GM23338 (cell line): ENCODE measurements around the gene PROKR1. TPM values are rescaled to one million over a fixed set of nuclear protein-coding genes. Genes with fewer than 3 reads are reported as not detected.

Experiments
- ATAC-seq: fragments of 200-7000 bp; cut with Tn5 transposase; 3 replicates; pipeline ENCODE4 v1.9.1; 2020
- DNase-seq: peaks from one replicate; pipeline ENCODE4 v3.0.0-alpha.2; 2015; ENCODE audit warnings: low spot score
- H2AFZ ChIP-seq: fragments of 200-600 bp; sonication (generic); 2 replicates; pipeline ENCODE4 v1.8.0; 2016; ENCODE audit warnings: antibody characterized with exemption, mild to moderate bottlenecking, moderate library complexity
- H3F3A ChIP-seq: fragments of 200-600 bp; sonication (generic); replicated peaks from 2 replicates; pipeline ENCODE4 v1.8.0; 2017; ENCODE audit warnings: antibody characterized with exemption, mixed run types, low read depth
- H3K27ac ChIP-seq: fragments of 200-600 bp; sonication (generic); 2 replicates; pipeline ENCODE4 v1.6.1; 2016; ENCODE audit warnings: low read depth
- H3K27me3 ChIP-seq: fragments of 200-600 bp; sonication (generic); 2 replicates; pipeline ENCODE4 v1.8.0; 2016; ENCODE audit warnings: mild to moderate bottlenecking, mixed run types, moderate library complexity; ENCODE audit not compliant: insufficient read depth
- H3K36me3 ChIP-seq: fragments of 200-600 bp; sonication (generic); 2 replicates; pipeline ENCODE4 v1.8.0; 2016; ENCODE audit warnings: mild to moderate bottlenecking; ENCODE audit not compliant: insufficient read depth
- H3K4me1 ChIP-seq: fragments of 200-600 bp; sonication (generic); 2 replicates; pipeline ENCODE4 v1.8.0; 2016; ENCODE audit warnings: mild to moderate bottlenecking, moderate library complexity; ENCODE audit not compliant: insufficient read depth
- H3K4me2 ChIP-seq: fragments of 200-600 bp; sonication (generic); 2 replicates; pipeline ENCODE4 v1.7.1; 2017; ENCODE audit warnings: mixed run types
- H3K4me3 ChIP-seq: fragments of 200-600 bp; sonication (generic); 2 replicates; pipeline ENCODE4 v1.6.1; 2016; ENCODE audit warnings: mixed run types
- H3K79me2 ChIP-seq: fragments of 200-600 bp; sonication (generic); replicated peaks from 2 replicates; pipeline ENCODE4 v1.8.0; 2017; ENCODE audit warnings: mild to moderate bottlenecking; ENCODE audit not compliant: insufficient read depth
- H3K9me2 ChIP-seq: fragments of 200-600 bp; sonication (generic); 2 replicates; pipeline ENCODE4 v1.8.0; 2017; ENCODE audit not compliant: insufficient read depth
- H4K20me1 ChIP-seq: fragments of 200-600 bp; sonication (generic); replicated peaks from 2 replicates; pipeline ENCODE4 v1.8.0; 2017; ENCODE audit warnings: mild to moderate bottlenecking; ENCODE audit not compliant: insufficient read depth
- H3K27ac Mint-ChIP-seq: 2 replicates; pipeline ENCODE4 v1.8.0; 2020; ENCODE audit warnings: inconsistent platforms, mild to moderate bottlenecking, moderate library complexity, mixed read lengths
- H3K27me3 Mint-ChIP-seq: 3 replicates; pipeline ENCODE4 v1.8.0; 2022; ENCODE audit warnings: low read depth, mild to moderate bottlenecking, moderate library complexity, mixed read lengths, inconsistent platforms; ENCODE audit not compliant: insufficient read depth, poor library complexity
- H3K36me3 Mint-ChIP-seq: 3 replicates; pipeline ENCODE4 v1.8.0; 2021; ENCODE audit warnings: low read depth, mild to moderate bottlenecking, inconsistent platforms, moderate library complexity, mixed read lengths
- H3K4me1 Mint-ChIP-seq: 3 replicates; pipeline ENCODE4 v1.8.0; 2020; ENCODE audit warnings: mild to moderate bottlenecking, inconsistent platforms, mixed read lengths
- H3K4me3 Mint-ChIP-seq: 3 replicates; pipeline ENCODE4 v1.8.0; 2021; ENCODE audit warnings: moderate library complexity, mild to moderate bottlenecking, inconsistent platforms, mixed read lengths
- H3K9me3 Mint-ChIP-seq: 3 replicates; pipeline ENCODE4 v1.8.0; 2020; ENCODE audit warnings: moderate library complexity, mild to moderate bottlenecking, inconsistent platforms, mixed read lengths
- CREB1 ChIP-seq: fragments of 250-450 bp; sonication (Bioruptor Pico); IDR thresholded peaks from 2 replicates; pipeline ENCODE4 v1.5.0; 2020; ENCODE audit warnings: low read depth, mild to moderate bottlenecking, moderate library complexity
- ETS1 ChIP-seq: IDR thresholded peaks from 2 replicates; pipeline ENCODE4 v1.6.1; 2016; ENCODE audit warnings: antibody characterized with exemption
- EZH2phosphoT487 ChIP-seq: fragments of 200-600 bp; sonication (generic); IDR thresholded peaks from one replicate; pipeline ENCODE4 v1.8.1; 2018; ENCODE audit warnings: antibody characterized with exemption; ENCODE audit not compliant: unreplicated experiment
- JUNB ChIP-seq: IDR thresholded peaks from one replicate; pipeline ENCODE4 v1.6.1; 2016; ENCODE audit warnings: antibody characterized with exemption; ENCODE audit not compliant: unreplicated experiment
- NANOG ChIP-seq: IDR thresholded peaks from 2 replicates; pipeline ENCODE4 v1.6.1; 2016; ENCODE audit warnings: antibody characterized with exemption, borderline replicate concordance
- POLR2AphosphoS5 ChIP-seq: IDR thresholded peaks from 2 replicates; pipeline ENCODE4 v1.6.1; 2016; ENCODE audit warnings: antibody characterized with exemption, low read depth
- REST ChIP-seq: IDR thresholded peaks from one replicate; pipeline ENCODE4 v1.6.1; 2018; ENCODE audit warnings: antibody characterized with exemption; ENCODE audit not compliant: unreplicated experiment
- ZNF114 ChIP-seq: fragments of 250-450 bp; sonication (Bioruptor Pico); IDR thresholded peaks from 2 replicates; pipeline ENCODE4 v1.5.0; 2020; ENCODE audit warnings: mild to moderate bottlenecking, moderate library complexity
- ZNF331 ChIP-seq: fragments of 250-450 bp; sonication (Bioruptor Pico); IDR thresholded peaks from 2 replicates; pipeline ENCODE4 v1.5.0; 2020; ENCODE audit warnings: low read depth, mild to moderate bottlenecking, moderate library complexity
- ZNF462 ChIP-seq: fragments of 250-450 bp; sonication (Bioruptor Pico); IDR thresholded peaks from 2 replicates; pipeline ENCODE4 v1.5.0; 2020; ENCODE audit warnings: mild to moderate bottlenecking, moderate library complexity
- polyA plus RNA-seq: library from polyadenylated mRNA; unstranded; fragments of >200 nt; fragmentation: Nextera tagmentation; extraction: Ambion mirVana; gene quantifications from 2 replicates; pipeline ENCODE4 v1.2.1, GENCODE V29; 2016
- total RNA-seq: library from RNA; depleted of rRNA; stranded (reverse); fragments of >200 nt; shearing (Covaris generic); gene quantifications from 2 replicates; pipeline ENCODE4 v1.2.3, GENCODE V29; 2014

Gene PROKR1
- total and polyA plus RNA-seq, 2 experiments from 2014 or later, result 0.61 to 5.3 TPM

GRCh38 chr2:68612765-68613519, 30.4 kb upstream of the PROKR1 start:
- Mint-ChIP-seq H3K4me1 (peaks cover 8% of the 10 kb centered on the region), H3K27ac (no peak overlapping the region), H3K27me3 (peaks cover 1% of the 10 kb centered on the region), H3K9me3 (peaks cover 26% of the 10 kb centered on the region), H3K36me3 (peaks cover 16% of the 10 kb centered on the region), H3K4me3 (no peak overlapping the region)
- ATAC-seq, result no peak
- Histone ChIP-seq H3F3A (no peaks in the 10 kb centered on the region), H3K79me2 (no peaks in the 10 kb centered on the region), H3K27ac (no peak overlapping the region), H3K4me2 (no peak overlapping the region), H3K36me3 (peaks cover 11% of the 10 kb centered on the region), H3K27me3 (no peaks in the 10 kb centered on the region), H3K4me1 (peaks cover 8% of the 10 kb centered on the region), H4K20me1 (no peaks in the 10 kb centered on the region), H3K4me3 (no peak overlapping the region), H3K9me2 (0 out of 2 replicates have a peak, but pooled peaks cover 3% of the 10 kb centered on the region), H2AFZ (no peak overlapping the region)
- DNase-seq, result no peak
- no peak for TF ChIP-seq EZH2phosphoT487
- TF ChIP-seq ETS1, result no peak
- TF ChIP-seq NANOG, result no peak
- TF ChIP-seq ZNF331 (CRISPR knock-in tag), result no peak
- TF ChIP-seq ZNF114 (CRISPR knock-in tag), result no peak
- TF ChIP-seq POLR2AphosphoS5, result no peak
- TF ChIP-seq JUNB, result no peak
- no peak for TF ChIP-seq CREB1 (CRISPR knock-in tag)
- TF ChIP-seq REST, result no peak
- TF ChIP-seq ZNF462 (CRISPR knock-in tag), result no peak
